ENCODE data around the gene OPTC. TPM values are rescaled to one million over a fixed set of nuclear protein-coding genes. Genes with fewer than 3 reads are reported as not detected.

OPTC gene
- total and polyA plus RNA-seq, 12 donors = 0.07 TPM; not detected in 11

GRCh38 chr1:203453016-203453415 is 40.9 kb upstream of the OPTC start:
- Histone ChIP-seq H3K4me1 (replicated peaks in 1 of 2) (peaks cover 0 to 3% of the 10 kb centered on the region in 2 donors), H3K36me3 (replicated peaks in 1 of 2) (no peaks in the 10 kb centered on the region), H3K4me3 (no peak overlapping the region), H3K27me3 (peaks cover 4% of the 10 kb centered on the region), H3K9me3 (replicated peaks in 1 of 3) (no peaks in the 10 kb centered on the region), H3K27ac (no peak overlapping the region)
- no peak for DNase-seq
- WGBS, 4 donors = 72 to 84% (median 76%) methylated on average over 4 to 5 of the region's 5 CpGs
- no peak for TF ChIP-seq CTCF (IDR thresholded peaks at IDR 0.05)
- no peak for TF ChIP-seq POLR2A (IDR thresholded peaks at IDR 0.05)
- intact Hi-C loops (cut with DNase I) = no loop called here

- no peaks in the 10 kb centered on the region for H3K9me3 ChIP-seq (replicated peaks in 1 of 3)
- TF ChIP-seq POLR2A (IDR thresholded peaks at IDR 0.05) = no peak
- TF ChIP-seq CTCF (IDR thresholded peaks at IDR 0.05) = no peak
- H3K36me3 ChIP-seq (replicated peaks in 1 of 2) = no peaks in the 10 kb centered on the region
- intact Hi-C loops (cut with DNase I) = no loop called here
- H3K27me3 ChIP-seq = peaks cover 4% of the 10 kb centered on the region
- no peaks in the 10 kb centered on the region for H3K4me1 ChIP-seq (replicated peaks in 1 of 2)
- WGBS, 4 donors = 70 to 84% (median 78%) methylated on average over 5 of the region's 5 CpGs
- DNase-seq = no peak
- no peak overlapping the region for H3K27ac ChIP-seq
- no peak overlapping the region for H3K4me3 ChIP-seq
These were observed 40.3 kb upstream of the OPTC start for GRCh38 chr1:203453616-203454015.

GRCh38 chr1:203454986-203455471 is 38.9 kb upstream of the OPTC start:
- H3K27ac ChIP-seq = no peak overlapping the region
- H3K27me3 ChIP-seq = peaks cover 4% of the 10 kb centered on the region
- 70 to 86% (median 84%) methylated on average over 8 to 18 of the region's 18 CpGs for WGBS, 4 donors
- H3K9me3 ChIP-seq (replicated peaks in 1 of 3) = no peaks in the 10 kb centered on the region
- intact Hi-C loops (cut with DNase I) = no loop called here
- no peaks in the 10 kb centered on the region for H3K36me3 ChIP-seq (replicated peaks in 1 of 2)
- no peaks in the 10 kb centered on the region for H3K4me1 ChIP-seq (replicated peaks in 1 of 2)
- TF ChIP-seq POLR2A (IDR thresholded peaks at IDR 0.05) (no peak), CTCF (IDR thresholded peaks at IDR 0.05) (no peak)
- H3K4me3 ChIP-seq = no peak overlapping the region
- no peak for DNase-seq

- no peaks in the 10 kb centered on the region for H3K4me1 ChIP-seq (replicated peaks in 1 of 2)
- no peak overlapping the region for H3K4me3 ChIP-seq
- intact Hi-C loops (cut with DNase I) = no loop called here
- no peak for DNase-seq
- peaks cover 8% of the 10 kb centered on the region for H3K27me3 ChIP-seq
- TF ChIP-seq CTCF (IDR thresholded peaks at IDR 0.05) (no peak), POLR2A (IDR thresholded peaks at IDR 0.05) (no peak)
- H3K36me3 ChIP-seq (replicated peaks in 1 of 2) = no peaks in the 10 kb centered on the region
- no peaks in the 10 kb centered on the region for H3K9me3 ChIP-seq (replicated peaks in 1 of 3)
- no peak overlapping the region for H3K27ac ChIP-seq
- WGBS, 4 donors = 83 to 97% (median 91%) methylated on average over 3 of the region's 3 CpGs
These were observed 38.2 kb upstream of the OPTC start for GRCh38 chr1:203455706-203456105.
